Rectal smooth muscle tissue (tissue), 1 donor: ENCODE measurements around the gene MNAT1.
"Not testable (repeated sequence)": the region's sequence is repeated elsewhere in the genome, so short reads cannot be mapped to it uniquely, and the experiment has no call there.

Source experiments
- H3K27ac ChIP-seq: one replicate; pipeline ENCODE4 v1.7.0; 2013; ENCODE audit warnings: low read depth, low read length, inconsistent platforms
- H3K27me3 ChIP-seq: one replicate; pipeline ENCODE4 v1.7.0; 2013; ENCODE audit warnings: low read length; ENCODE audit not compliant: control insufficient read depth, insufficient read depth
- H3K36me3 ChIP-seq: one replicate; pipeline ENCODE4 v1.7.0; 2013; ENCODE audit warnings: low read length; ENCODE audit not compliant: control insufficient read depth, insufficient read depth
- H3K4me1 ChIP-seq: one replicate; pipeline ENCODE4 v1.7.0; 2013; ENCODE audit warnings: low read length; ENCODE audit not compliant: control insufficient read depth, insufficient read depth
- H3K4me3 ChIP-seq: one replicate; pipeline ENCODE4 v1.7.0; 2013; ENCODE audit warnings: low read length
- H3K9ac ChIP-seq: one replicate; pipeline ENCODE4 v1.7.0; 2013; ENCODE audit warnings: low read length

MNAT1 gene

DNA sequence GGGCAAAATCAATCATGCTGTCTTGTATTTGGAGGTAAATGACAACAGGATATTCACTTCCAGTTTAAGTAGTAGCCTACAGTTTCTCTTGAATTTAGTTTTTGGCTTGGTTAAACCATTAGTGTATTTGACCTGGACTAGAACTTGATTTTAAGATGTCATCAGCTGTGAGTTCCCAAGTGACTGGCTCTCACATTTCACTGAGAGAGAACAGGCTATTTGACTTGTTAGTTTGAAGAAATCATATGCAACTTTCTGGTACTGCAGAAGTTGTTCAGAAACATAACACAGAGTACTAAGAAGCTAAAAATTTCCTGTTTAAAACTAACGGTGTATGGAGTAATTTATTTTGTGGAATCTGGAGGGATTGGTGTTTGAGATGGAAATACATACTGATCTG is 22.3 kb downstream of the MNAT1 start:
- Histone ChIP-seq H3K36me3 (no peaks in the 10 kb centered on the region), H3K4me1 (peaks cover 8% of the 10 kb centered on the region), H3K27ac (no peak overlapping the region), H3K9ac (no peak overlapping the region), H3K4me3 (no peak overlapping the region), H3K27me3 (no peaks in the 10 kb centered on the region)

DNA sequence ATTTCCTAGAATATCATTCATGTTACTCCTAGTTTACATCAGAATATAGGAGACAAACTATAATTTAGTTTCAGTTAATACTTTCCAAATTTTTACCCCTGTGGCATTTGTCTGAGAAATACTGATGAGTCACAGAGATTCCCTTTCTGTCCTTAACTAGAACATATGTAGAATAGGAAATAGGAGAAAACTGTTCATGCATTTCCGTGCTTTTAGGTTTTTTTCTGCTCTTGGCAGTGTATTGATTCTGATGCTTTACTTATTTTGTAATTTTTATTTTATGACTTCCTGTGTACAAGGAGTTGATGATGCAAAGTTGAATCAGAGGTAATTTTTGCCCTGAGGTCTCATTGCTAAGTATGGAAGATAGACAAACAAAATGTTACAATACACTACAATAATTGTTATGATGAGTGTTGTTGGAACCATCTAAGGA is 23.0 kb downstream of the MNAT1 start:
- Histone ChIP-seq H3K9ac (no peak overlapping the region), H3K27ac (no peak overlapping the region), H3K4me1 (peaks cover 8% of the 10 kb centered on the region), H3K4me3 (no peak overlapping the region), H3K36me3 (no peaks in the 10 kb centered on the region), H3K27me3 (no peaks in the 10 kb centered on the region)

DNA sequence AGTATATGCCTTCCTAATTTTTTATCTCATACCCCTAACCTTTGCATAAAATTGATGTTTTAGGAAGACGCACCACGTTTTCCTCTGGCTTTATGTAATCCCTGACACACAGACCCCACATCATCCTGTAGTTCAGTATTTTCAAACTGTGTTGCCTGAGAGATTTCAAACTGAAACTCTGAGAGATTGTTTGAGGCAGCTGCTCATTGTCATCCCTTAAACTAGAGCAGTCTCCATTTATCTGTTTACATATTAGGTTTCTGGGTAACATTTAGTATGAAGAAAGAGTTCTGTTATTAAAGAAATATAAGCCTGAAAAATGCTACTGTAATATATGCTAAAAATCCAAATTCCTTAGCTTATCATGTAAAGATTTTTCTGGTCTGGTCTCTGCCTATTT is 24.3 kb downstream of the MNAT1 start:
- H3K27ac ChIP-seq = peak overlapping the region; percentile 14
- H3K9ac ChIP-seq = no peak overlapping the region

DNA sequence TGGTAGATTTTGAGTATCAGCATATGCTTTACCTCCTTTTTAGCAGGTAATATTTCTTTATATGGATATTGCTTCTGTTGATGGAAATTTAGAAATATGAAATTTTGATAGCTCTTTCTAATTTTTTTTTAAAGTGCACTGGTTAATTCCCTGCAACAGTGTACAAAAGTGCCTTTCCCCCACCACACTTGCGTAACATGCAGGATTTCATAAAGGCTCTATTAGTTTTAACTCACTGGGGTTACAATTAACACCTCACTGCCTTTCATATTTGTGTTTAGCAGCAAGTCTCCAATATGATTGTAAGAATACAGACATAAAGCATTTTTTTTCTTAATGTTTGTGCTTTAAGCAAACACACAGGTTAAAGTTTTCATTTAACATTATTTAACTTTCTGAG is 25.6 kb downstream of the MNAT1 start:
- H3K27me3 ChIP-seq = no peaks in the 10 kb centered on the region
- H3K4me1 ChIP-seq = peaks cover 8% of the 10 kb centered on the region
- H3K4me3 ChIP-seq = no peak overlapping the region
- no peak overlapping the region for H3K27ac ChIP-seq
- H3K36me3 ChIP-seq = no peaks in the 10 kb centered on the region
- no peak overlapping the region for H3K9ac ChIP-seq

More for the DNA sequence above, 24.3 kb downstream of the MNAT1 start:
- H3K4me1 ChIP-seq = peaks cover 8% of the 10 kb centered on the region
- H3K4me3 ChIP-seq = no peak overlapping the region
- H3K27me3 ChIP-seq = no peaks in the 10 kb centered on the region
- no peaks in the 10 kb centered on the region for H3K36me3 ChIP-seq

DNA sequence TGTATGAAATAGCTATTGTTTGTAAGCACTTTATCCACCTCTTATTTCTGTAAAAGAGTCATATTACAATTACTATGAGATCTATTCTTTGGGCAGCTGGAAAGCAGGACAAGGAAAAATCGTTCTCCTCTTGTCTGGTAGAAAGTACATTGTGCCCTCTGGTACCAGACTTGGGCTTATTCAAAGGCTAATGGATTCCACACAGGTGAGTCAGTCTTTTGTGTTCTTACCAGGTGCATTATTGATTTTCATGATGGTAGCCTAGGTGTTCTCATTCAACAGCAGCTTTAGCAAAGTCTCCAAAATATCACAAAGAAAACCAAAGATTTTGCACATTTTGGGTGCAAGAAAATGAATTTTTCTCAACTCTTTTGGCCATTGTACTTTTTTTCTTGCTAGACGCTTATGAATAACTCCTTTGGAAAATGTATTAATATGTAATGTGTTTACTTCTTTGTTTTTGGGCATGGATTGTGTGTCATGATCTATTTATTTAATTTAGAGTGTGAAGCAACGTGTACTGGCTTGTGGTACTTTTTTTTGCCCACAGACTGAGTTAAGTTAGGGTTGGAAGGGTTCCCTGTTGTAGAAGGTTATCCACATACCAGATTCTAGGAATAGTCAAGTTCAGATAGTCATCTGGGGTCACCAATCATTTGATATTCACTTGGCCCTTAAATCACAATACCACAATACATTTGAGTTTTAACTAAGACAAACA is 26.2 kb downstream of the MNAT1 start:
- H3K9ac ChIP-seq = no peak overlapping the region
- H3K27ac ChIP-seq = no peak overlapping the region
- peaks cover 8% of the 10 kb centered on the region for H3K4me1 ChIP-seq
- no peak overlapping the region for H3K4me3 ChIP-seq
- H3K27me3 ChIP-seq = no peaks in the 10 kb centered on the region
- no peaks in the 10 kb centered on the region for H3K36me3 ChIP-seq

DNA sequence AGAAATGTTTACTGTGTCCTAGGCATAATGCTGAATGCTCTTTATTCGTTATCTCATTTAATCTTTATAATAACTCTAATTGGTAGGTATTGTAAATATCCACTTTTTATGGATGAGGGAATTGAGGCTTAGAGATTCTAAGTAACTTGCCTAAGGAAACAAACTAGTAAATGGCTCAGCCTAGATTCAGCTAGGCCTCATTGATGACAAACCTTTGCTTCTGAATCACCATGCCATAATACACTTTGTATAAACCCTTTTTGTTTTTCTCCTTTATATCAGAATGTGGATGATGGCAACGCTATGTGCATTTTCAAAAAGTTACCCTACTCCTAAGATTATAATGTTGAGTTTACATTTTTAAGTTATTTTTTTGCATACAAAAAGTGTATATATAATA is 34.0 kb downstream of the MNAT1 start:
- H3K4me1 ChIP-seq = no peaks in the 10 kb centered on the region
- H3K27me3 ChIP-seq = no peaks in the 10 kb centered on the region
- no peak overlapping the region for H3K9ac ChIP-seq
- no peak overlapping the region for H3K27ac ChIP-seq
- H3K4me3 ChIP-seq = no peak overlapping the region
- no peaks in the 10 kb centered on the region for H3K36me3 ChIP-seq

DNA sequence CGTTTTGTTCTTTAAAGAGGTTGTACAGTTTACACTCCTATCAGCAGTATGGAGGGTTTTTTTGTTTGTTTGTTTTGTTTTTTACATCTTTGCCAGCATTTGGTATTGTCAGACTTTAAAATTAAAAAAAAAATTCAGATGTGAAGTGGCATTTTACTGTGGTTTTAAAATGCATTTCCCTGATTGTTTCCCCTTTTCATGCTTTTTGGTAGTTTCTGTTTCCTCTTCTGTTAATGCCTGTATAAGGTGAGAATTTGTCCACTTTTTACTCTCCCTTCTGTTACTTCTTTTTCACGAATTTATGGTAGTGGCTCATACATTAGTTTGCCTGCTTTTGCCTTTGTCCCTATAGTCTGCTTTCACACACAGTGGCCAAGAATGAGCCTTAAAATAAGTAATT is 36.6 kb downstream of the MNAT1 start:
- no peak overlapping the region for H3K9ac ChIP-seq
- H3K36me3 ChIP-seq = no peaks in the 10 kb centered on the region
- no peak overlapping the region for H3K27ac ChIP-seq

DNA sequence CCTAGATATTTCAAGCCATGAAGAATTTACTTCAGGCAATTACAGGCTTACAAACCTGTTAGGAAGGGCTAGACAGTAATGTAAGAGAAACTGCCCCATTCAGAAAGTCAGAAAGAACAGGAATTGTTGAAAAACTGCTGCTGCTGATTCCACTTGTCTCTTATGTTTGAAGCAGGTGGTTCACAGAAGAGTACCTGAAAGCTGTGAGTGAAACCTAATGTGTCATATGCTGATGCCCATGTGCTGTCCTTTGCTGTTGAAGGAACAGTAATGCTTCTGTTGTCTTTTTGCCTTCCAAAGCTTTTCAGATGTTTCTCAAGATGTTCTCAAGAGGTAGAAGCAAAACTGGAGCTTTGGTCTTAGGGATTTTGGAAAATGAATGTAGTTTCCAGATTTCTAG is 39.0 kb downstream of the MNAT1 start:
- Histone ChIP-seq H3K27ac (no peak overlapping the region), H3K9ac (no peak overlapping the region), H3K4me3 (no peak overlapping the region)

More for the DNA sequence above, 36.6 kb downstream of the MNAT1 start:
- Histone ChIP-seq H3K27me3 (no peaks in the 10 kb centered on the region), H3K4me1 (no peaks in the 10 kb centered on the region), H3K4me3 (no peak overlapping the region)

DNA sequence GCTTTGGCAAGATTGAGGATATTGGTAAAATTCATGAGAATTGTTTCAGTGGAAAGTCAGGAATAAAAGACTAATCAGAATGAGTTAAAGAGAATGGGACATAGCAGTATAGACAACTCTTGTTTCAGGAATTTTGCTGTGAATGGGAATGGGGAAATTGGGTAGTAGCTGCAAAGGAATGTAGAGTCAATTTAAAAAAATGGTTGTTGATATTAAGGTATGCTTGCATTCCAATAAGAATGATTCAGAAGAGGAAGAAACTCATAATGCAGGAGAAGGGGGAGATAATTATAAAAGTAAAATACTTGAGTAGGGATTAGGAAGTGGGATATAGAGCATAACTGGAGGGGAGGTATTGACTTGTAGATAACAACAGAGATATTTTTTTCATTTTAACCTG is 40.7 kb downstream of the MNAT1 start:
- no peaks in the 10 kb centered on the region for H3K4me1 ChIP-seq

More for the DNA sequence above, 39.0 kb downstream of the MNAT1 start:
- Histone ChIP-seq H3K27me3 (no peaks in the 10 kb centered on the region), H3K4me1 (no peaks in the 10 kb centered on the region), H3K36me3 (no peaks in the 10 kb centered on the region)

DNA sequence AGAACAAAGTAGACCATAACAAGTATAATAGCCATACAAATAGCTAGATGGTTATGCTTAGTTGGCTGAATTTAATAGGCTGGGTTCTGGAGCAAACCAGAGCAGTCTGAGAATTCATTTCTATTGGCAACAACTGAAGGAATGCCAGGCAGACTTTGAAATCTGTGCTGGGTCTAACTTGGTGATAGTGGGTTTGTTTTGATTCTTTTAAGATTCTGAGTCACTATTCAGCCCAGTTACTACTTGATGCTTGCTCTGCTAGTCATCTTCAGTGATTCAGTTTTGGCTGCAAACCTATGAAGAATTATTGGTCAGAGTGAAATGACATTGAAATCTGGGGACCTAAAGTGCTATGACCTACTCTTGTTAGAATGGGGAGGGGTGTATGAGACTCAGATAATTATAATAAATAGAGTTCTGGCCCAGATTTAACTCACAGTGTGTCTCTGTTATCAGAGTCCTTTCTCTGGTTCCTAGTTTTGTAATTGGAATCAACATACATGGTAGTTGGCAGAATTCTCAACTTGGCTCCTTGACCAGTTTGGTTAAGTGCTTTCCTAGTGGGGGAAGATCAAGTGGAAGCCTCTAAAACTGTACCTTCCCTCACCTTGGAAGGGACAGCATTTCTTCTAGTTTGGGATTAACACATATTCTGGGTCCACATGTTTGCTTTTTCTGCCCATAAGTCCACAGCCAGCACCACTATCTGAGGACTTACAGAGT is 43.5 kb downstream of the MNAT1 start:
- no peak overlapping the region for H3K27ac ChIP-seq

More for the DNA sequence above, 40.7 kb downstream of the MNAT1 start:
- Histone ChIP-seq H3K27me3 (no peaks in the 10 kb centered on the region), H3K9ac (no peak overlapping the region), H3K36me3 (no peaks in the 10 kb centered on the region), H3K4me3 (no peak overlapping the region), H3K27ac (no peak overlapping the region)

DNA sequence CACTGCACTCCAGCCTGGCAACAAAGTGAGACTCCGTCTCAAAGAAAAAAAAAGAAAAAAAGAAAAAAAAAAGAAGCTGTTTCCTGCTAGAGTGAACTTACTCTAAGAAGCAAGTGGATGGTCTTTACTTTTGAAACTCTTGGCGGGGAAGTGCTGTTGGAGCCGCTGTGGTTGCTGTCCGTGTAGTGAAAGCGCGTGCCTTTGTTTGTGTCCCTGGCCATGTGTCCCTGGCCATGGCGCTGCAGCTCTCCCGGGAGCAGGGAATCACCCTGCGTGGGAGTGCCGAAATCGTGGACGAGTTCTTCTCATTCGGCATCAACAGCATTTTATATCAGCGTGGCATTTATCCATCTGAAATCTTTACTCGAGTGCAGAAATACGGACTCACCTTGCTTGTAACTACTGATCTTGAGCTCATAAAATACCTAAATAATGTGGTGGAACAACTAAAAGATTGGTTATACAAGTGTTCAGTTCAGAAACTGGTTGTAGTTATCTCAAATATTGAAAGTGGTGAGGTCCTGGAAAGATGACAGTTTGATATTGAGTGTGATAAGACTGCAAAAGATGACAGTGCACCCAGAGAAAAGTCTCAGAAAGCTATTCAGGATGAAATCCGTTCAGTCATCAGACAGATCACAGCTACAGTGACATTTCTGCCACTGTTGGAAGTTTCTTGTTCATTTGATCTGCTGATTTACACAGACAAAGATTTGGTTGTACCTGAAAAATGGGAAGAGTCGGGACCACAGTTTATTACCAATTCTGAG is 45.4 kb downstream of the MNAT1 start:
- not testable (repeated sequence) for H3K36me3 ChIP-seq, H3K27me3 ChIP-seq, H3K4me1 ChIP-seq, H3K27ac ChIP-seq, H3K4me3 ChIP-seq, H3K9ac ChIP-seq

More for the DNA sequence above, 43.5 kb downstream of the MNAT1 start:
- no peaks in the 10 kb centered on the region for H3K36me3 ChIP-seq
- no peak overlapping the region for H3K9ac ChIP-seq
- H3K4me1 ChIP-seq = no peaks in the 10 kb centered on the region
- no peaks in the 10 kb centered on the region for H3K27me3 ChIP-seq
- H3K4me3 ChIP-seq = no peak overlapping the region

DNA sequence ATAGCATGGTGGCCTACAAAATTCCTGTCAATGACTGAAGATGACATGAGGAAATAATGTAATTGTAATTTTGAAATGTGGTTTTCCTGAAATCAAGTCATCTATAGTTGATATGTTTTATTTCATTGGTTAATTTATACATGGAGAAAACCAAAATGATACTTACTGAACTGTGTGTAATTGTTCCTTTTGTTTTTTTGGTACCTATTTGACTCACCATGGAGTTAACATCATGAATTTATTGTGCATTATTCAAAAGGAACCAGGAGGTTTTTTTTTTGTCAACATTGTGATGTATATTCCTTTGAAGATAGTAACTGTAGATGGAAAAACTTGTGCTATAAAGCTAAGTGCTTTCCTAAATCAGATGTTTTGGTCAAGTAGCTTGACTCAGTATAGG is 46.0 kb downstream of the MNAT1 start:
- not testable (repeated sequence) for H3K27me3 ChIP-seq, H3K27ac ChIP-seq, H3K36me3 ChIP-seq, H3K4me3 ChIP-seq, H3K4me1 ChIP-seq, H3K9ac ChIP-seq
